ENCODE results near the gene SUPT7L. TPM values are rescaled to one million over a fixed set of nuclear protein-coding genes. Genes with fewer than 3 reads are reported as not detected.

SUPT7L gene
- total RNA-seq, 2 donors from 2014 or later, result 30.3 to 34.4 TPM

GRCh38 chr2:27707462-27708256 is 44.2 kb upstream of the SUPT7L start:
- ATAC-seq (ENCODE audit: insufficient number of reproducible peaks, low FRiP score, low read depth) (peak; percentile 35), DNase-seq (ENCODE audit: low spot score) (no peak)
- Histone ChIP-seq H3K36me3 (no peaks in the 10 kb centered on the region), H3K4me3 (no peak overlapping the region), H3K4me1 (ENCODE audit: control insufficient read depth in 1 of 2, low read depth in 2 of 2) (peaks cover 40 to 88% of the 10 kb centered on the region in 2 donors), H3K27ac (peak overlapping the region; percentile 99 to 100), H3K27me3 (replicated peaks; ENCODE audit: insufficient read depth) (no peaks in the 10 kb centered on the region), H3K9me3 (no peaks in the 10 kb centered on the region)
- TF ChIP-seq CTCF (IDR thresholded peaks at IDR 0.05), result no peak

- DNase-seq (ENCODE audit: low spot score) (peak; percentile 86), ATAC-seq (ENCODE audit: insufficient number of reproducible peaks, low FRiP score, low read depth) (peak; percentile 83)
- H3K9me3 ChIP-seq, result no peaks in the 10 kb centered on the region
- H3K27me3 ChIP-seq (replicated peaks; ENCODE audit: insufficient read depth), result no peaks in the 10 kb centered on the region
- H3K36me3 ChIP-seq, result no peaks in the 10 kb centered on the region
- peaks cover 40 to 74% of the 10 kb centered on the region in 2 donors for H3K4me1 ChIP-seq (ENCODE audit: control insufficient read depth in 1 of 2, low read depth in 2 of 2)
- H3K4me3 ChIP-seq, result no peak overlapping the region
- peak overlapping the region; percentile 99 to 100 for H3K27ac ChIP-seq
- no peak for TF ChIP-seq CTCF (IDR thresholded peaks at IDR 0.05)
Measured at GRCh38 chr2:27705851-27706622, 42.6 kb upstream of the SUPT7L start.

- DNase-seq (ENCODE audit: low spot score) (no peak), ATAC-seq (ENCODE audit: insufficient number of reproducible peaks, low FRiP score, low read depth) (no peak)
- no peaks in the 10 kb centered on the region for H3K27me3 ChIP-seq (replicated peaks; ENCODE audit: insufficient read depth)
- no peak overlapping the region for H3K4me3 ChIP-seq
- no peak for TF ChIP-seq CTCF (IDR thresholded peaks at IDR 0.05)
- peaks cover 36 to 59% of the 10 kb centered on the region in 2 donors for H3K4me1 ChIP-seq (ENCODE audit: control insufficient read depth in 1 of 2, low read depth in 2 of 2)
- no peaks in the 10 kb centered on the region for H3K9me3 ChIP-seq
- H3K27ac ChIP-seq, result peak overlapping the region; percentile 99 to 100
- no peaks in the 10 kb centered on the region for H3K36me3 ChIP-seq
Measured at GRCh38 chr2:27704342-27704876, 41.0 kb upstream of the SUPT7L start.

GRCh38 chr2:27703638-27704341 is 40.4 kb upstream of the SUPT7L start:
- TF ChIP-seq CTCF (IDR thresholded peaks at IDR 0.05), result peak; percentile 94
- DNase-seq (ENCODE audit: low spot score) (peak; percentile 78), ATAC-seq (ENCODE audit: insufficient number of reproducible peaks, low FRiP score, low read depth) (no peak)
- Histone ChIP-seq H3K27me3 (replicated peaks; ENCODE audit: insufficient read depth) (no peaks in the 10 kb centered on the region), H3K27ac (peak overlapping the region; percentile 99 to 100), H3K4me3 (no peak overlapping the region), H3K9me3 (no peaks in the 10 kb centered on the region), H3K36me3 (no peaks in the 10 kb centered on the region), H3K4me1 (ENCODE audit: control insufficient read depth in 1 of 2, low read depth in 2 of 2) (peaks cover 29 to 53% of the 10 kb centered on the region in 2 donors)
